Ovary (tissue), 9 donors: ENCODE measurements around the gene RRP8. TPM values are rescaled to one million over a fixed set of nuclear protein-coding genes. Genes with fewer than 3 reads are reported as not detected.

Experiments
- DNase-seq, 5 donors: peaks; one replicate each; pipeline ENCODE4 v3.0.0-alpha.2; 2019 to 2020
- H3K27ac ChIP-seq, 2 donors: fragments of 200-600 bp; one replicate each; pipeline versions ENCODE4 v1.5.1 to v1.8.0; 2019 to 2022
- H3K27me3 ChIP-seq: fragments of 200-600 bp; one replicate; pipeline ENCODE4 v1.8.0; 2022
- H3K36me3 ChIP-seq: fragments of 200-600 bp; sonication (generic); one replicate; pipeline ENCODE4 v1.5.1; 2019
- H3K4me1 ChIP-seq: one replicate; pipeline ENCODE4 v1.8.1; 2013; ENCODE audit warnings: mild to moderate bottlenecking, moderate library complexity; ENCODE audit not compliant: insufficient read depth
- H3K4me3 ChIP-seq: fragments of 200-600 bp; sonication (generic); one replicate; pipeline ENCODE4 v1.5.1; 2017
- H3K9me3 ChIP-seq, 2 donors: fragments of 200-600 bp in 1 of 2; sonication (generic) in 1 of 2; one replicate each; pipeline versions ENCODE4 v1.5.1 to v1.8.1; 2013 to 2019; ENCODE audit warnings: mild to moderate bottlenecking in 1 of 2, moderate library complexity in 1 of 2
- CTCF ChIP-seq, 3 donors: fragments of 450-650 bp in 2 of 3; fragments of 200-600 bp in 1 of 3; IDR thresholded peaks; one replicate each; pipeline versions ENCODE4 v1.5.1 to v1.8.0; 2016 to 2022; ENCODE audit warnings: antibody characterized with exemption in 3 of 3, mild to moderate bottlenecking in 1 of 3
- EP300 ChIP-seq: sonication (generic); formaldehyde crosslinking; IDR thresholded peaks from one replicate; pipeline ENCODE4 v1.6.1; 2017; ENCODE audit warnings: antibody characterized with exemption
- POLR2A ChIP-seq: fragments of 450-650 bp; IDR thresholded peaks from one replicate; pipeline ENCODE4 v1.6.1; 2017; ENCODE audit warnings: antibody characterized with exemption, mild to moderate bottlenecking, moderate library complexity
- WGBS, 3 donors: extraction: QIAGEN DNeasy Blood & Tissue Kit in 1 of 3; methylation state at CpG; one replicate each; pipeline versions ENCODE4 v1.1.5 to v1.1.7; 2013 to 2017; 5-methylcytosine and 5-hydroxymethylcytosine counted together
- intact Hi-C, 4 donors: fragments of 100-400 bp; cut with DNase I; formaldehyde crosslinking; loops; one replicate each; pipeline versions ENCODE4 v1.11.0 to v1.15.1; 2022 to 2023
- polyA plus RNA-seq, 2 donors: library from polyadenylated mRNA; stranded (reverse); fragments of 200-250 nt in 1 of 2; fragments of 350-450 nt in 1 of 2; fragmentation: Illumina TruSeq in 1 of 2; extraction: RNeasy Lipid Tissue Mini Kit (QIAGEN cat#74804) in 1 of 2; gene quantifications; one replicate each; pipeline ENCODE4 v1.2.3, GENCODE V29; 2013 to 2014
- total RNA-seq, 7 donors: library from RNA; depleted of rRNA in 2 of 7; stranded (reverse); fragments of >200 nt in 2 of 7; fragmentation: NEBNext Ultra II Directional in 3 of 7; extraction: Animal tissue kit (Norgen Biotek cat#: 25700) in 3 of 7; gene quantifications; one replicate each; pipeline versions ENCODE4 v1.1.0 to v1.2.4, GENCODE V29; 2016 to 2023
- donor health status: DM: no; HTN: no; CAD: no; lungs with moderate emphysema.
- donor health status: DM: no; HTN: no; CAD: no.
- donor health status: Bipolar disorder and iron deficiency.
- donor health status: DM: yes; HTN: yes; CAD: no.
- donor health status: DM: no; HTN: no; CAD: no.
- donor health status: DM: yes; HTN: yes; CAD: no.

RRP8 gene
- total and polyA plus RNA-seq, 9 donors: 8.2 to 32.7 (median 17.1) TPM

- no peak overlapping the region for H3K27ac ChIP-seq
- peaks cover 25% of the 10 kb centered on the region for H3K4me1 ChIP-seq
- intact Hi-C loops: no loop called here
- no peak for TF ChIP-seq EP300
- TF ChIP-seq CTCF (IDR thresholded peaks at IDR 0.05): no peak
- TF ChIP-seq POLR2A: no peak
- no peaks in the 10 kb centered on the region for H3K36me3 ChIP-seq
- H3K27me3 ChIP-seq: no peaks in the 10 kb centered on the region
- no peak for DNase-seq
- no peak overlapping the region for H3K4me3 ChIP-seq
- H3K9me3 ChIP-seq: no peaks in the 10 kb centered on the region
Measured at GRCh38 chr11:6650104-6650503, 46.7 kb upstream of the RRP8 start.

DNA sequence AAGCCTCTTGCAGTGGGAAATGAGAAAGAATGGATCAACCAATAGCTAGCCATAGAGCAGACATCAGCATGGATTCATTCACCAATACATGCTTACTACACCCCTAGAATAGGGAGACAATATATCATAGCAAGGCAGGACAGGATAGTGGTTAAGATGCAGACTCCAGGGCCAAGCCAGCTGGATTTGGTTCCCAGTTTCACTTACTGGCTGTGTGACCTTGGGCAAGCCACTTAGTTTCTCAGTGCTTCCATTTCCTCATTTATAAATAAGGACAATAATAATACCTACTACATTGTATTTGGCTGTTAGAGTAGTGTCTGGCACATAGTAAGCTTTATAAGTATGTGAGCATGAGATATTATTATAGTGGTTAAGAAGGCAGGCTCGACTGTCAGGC is 45.1 kb upstream of the RRP8 start:
- WGBS, 3 donors: 14 to 30% (median 25%) methylated on average over 1 of the region's 1 CpG
- intact Hi-C loops: no loop called here
- no peak overlapping the region for H3K4me3 ChIP-seq
- H3K4me1 ChIP-seq: peaks cover 17% of the 10 kb centered on the region
- DNase-seq: no peak
- H3K36me3 ChIP-seq: no peaks in the 10 kb centered on the region
- H3K27me3 ChIP-seq: no peaks in the 10 kb centered on the region
- no peak overlapping the region for H3K27ac ChIP-seq
- no peaks in the 10 kb centered on the region for H3K9me3 ChIP-seq
- no peak for TF ChIP-seq CTCF (IDR thresholded peaks at IDR 0.05)
- no peak for TF ChIP-seq EP300

DNA sequence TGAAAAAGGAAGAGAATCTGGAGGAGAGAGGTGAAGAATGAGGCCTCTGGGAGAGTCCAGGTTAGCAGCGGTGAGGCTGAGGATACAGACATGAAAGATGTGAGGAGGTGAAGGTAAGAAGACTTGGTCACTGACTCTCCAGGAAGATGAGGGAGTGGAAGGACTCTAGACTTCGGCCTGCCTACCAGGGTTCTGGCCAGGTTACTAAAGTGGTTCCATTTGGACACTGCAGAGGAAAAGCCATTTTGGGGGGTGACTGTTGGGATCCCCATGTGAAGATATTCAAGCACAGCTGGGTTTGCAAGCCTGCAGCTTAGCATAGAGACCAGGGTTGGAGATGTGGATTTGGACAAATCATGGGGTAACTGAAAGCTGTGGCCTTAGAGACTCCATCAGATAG is 44.4 kb upstream of the RRP8 start:
- H3K36me3 ChIP-seq: no peaks in the 10 kb centered on the region
- 86 to 90% (median 89%) methylated on average over 2 of the region's 2 CpGs for WGBS, 3 donors
- DNase-seq: no peak
- no peak overlapping the region for H3K4me3 ChIP-seq
- intact Hi-C loops: no loop called here
- H3K27ac ChIP-seq: no peak overlapping the region
- no peak for TF ChIP-seq POLR2A
- no peak for TF ChIP-seq EP300
- no peak for TF ChIP-seq CTCF (IDR thresholded peaks at IDR 0.05)
- H3K4me1 ChIP-seq: peaks cover 17% of the 10 kb centered on the region
- no peaks in the 10 kb centered on the region for H3K27me3 ChIP-seq
- H3K9me3 ChIP-seq: no peaks in the 10 kb centered on the region

DNA sequence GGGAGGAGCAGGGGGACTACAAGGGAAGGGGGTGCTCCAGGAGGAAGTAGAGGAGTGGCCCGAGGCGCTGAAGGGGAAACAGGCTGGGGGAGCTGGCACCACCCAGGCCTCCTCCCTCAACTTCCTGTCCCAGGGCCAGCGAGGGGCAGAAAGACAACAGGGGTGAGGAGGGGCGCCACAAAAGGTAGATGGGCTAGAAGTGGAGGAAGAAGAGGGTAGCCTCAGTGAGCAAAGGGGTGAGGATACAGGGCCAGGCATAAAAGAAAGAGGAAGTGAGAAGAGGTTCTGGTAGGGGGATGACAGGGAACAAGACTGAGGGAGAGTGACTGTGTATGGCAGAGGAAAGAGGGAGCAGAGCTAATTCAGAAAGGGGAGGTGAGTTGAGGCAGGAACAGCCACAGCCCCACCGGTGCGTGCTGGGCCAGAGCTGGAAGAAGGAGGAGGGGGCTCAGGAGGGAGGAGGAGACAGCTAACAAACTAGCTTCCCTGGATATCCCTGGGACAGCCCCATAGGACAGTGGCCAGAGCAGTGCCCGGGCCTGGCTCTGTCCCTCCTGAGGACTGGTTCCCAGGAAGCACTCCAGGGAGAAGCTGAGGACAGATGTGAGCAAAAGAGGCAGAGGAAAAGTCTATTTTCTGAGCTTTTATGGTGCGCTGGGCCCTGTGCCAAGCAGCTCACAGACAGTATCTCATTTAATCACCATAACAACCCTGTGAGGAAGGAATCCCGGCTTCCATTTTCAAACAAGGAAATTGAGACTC is 43.7 kb upstream of the RRP8 start:
- WGBS, 3 donors: 27 to 38% (median 32%) methylated on average over 9 of the region's 9 CpGs
- Histone ChIP-seq H3K4me1 (peaks cover 17% of the 10 kb centered on the region), H3K27me3 (no peaks in the 10 kb centered on the region), H3K9me3 (no peaks in the 10 kb centered on the region), H3K27ac (peak overlapping the region in 1 of 2 donors; percentile 8), H3K36me3 (no peaks in the 10 kb centered on the region), H3K4me3 (peak overlapping the region; percentile 11)
- TF ChIP-seq CTCF (IDR thresholded peaks at IDR 0.05) (no peak), EP300 (no peak), POLR2A (no peak)
- no peak for DNase-seq
- intact Hi-C loops: no loop called here
